CD14-positive monocyte (primary cell): ENCODE measurements around the gene PLEKHG4. TPM values are rescaled to one million over a fixed set of nuclear protein-coding genes. Genes with fewer than 3 reads are reported as not detected.

Source experiments
- DNase-seq, 3 donors: peaks; one replicate each; pipeline ENCODE4 v3.0.0-alpha.2; 2011 to 2022
- H2AFZ ChIP-seq: 2 replicates; pipeline ENCODE4 v1.6.0; 2012; ENCODE audit warnings: mild to moderate bottlenecking, low read depth, low read length, inconsistent platforms; ENCODE audit not compliant: insufficient read depth, poor library complexity, severe bottlenecking
- H3K27ac ChIP-seq, 2 donors: 1 replicate in 1 of 2; 2 replicates in 1 of 2; pipeline ENCODE4 v1.5.1; 2012 to 2013; ENCODE audit warnings: low read length in 2 of 2, control low read depth in 1 of 2, inconsistent platforms in 1 of 2, low read depth in 1 of 2, mild to moderate bottlenecking in 1 of 2
- H3K27me3 ChIP-seq, 2 donors: one replicate each; pipeline versions ENCODE4 v1.6.0 to v1.6.1; 2011 to 2013; ENCODE audit warnings: low read length in 2 of 2; ENCODE audit not compliant: control insufficient read depth in 2 of 2, insufficient read depth in 2 of 2
- H3K36me3 ChIP-seq, 2 donors: replicated peaks in 1 of 2; 1 replicate in 1 of 2; 2 replicates in 1 of 2; pipeline versions ENCODE4 v1.5.1 to v1.6.1; 2012 to 2013; ENCODE audit warnings: low read length in 2 of 2, control low read depth in 1 of 2, inconsistent platforms in 1 of 2, mild to moderate bottlenecking in 1 of 2; ENCODE audit not compliant: insufficient read depth in 2 of 2, control insufficient read depth in 1 of 2
- H3K4me1 ChIP-seq, 2 donors: 1 replicate in 1 of 2; 2 replicates in 1 of 2; pipeline versions ENCODE4 v1.5.1 to v1.6.1; 2012 to 2013; ENCODE audit warnings: low read length in 2 of 2, control low read depth in 1 of 2, inconsistent platforms in 1 of 2, mild to moderate bottlenecking in 1 of 2, moderate library complexity in 1 of 2; ENCODE audit not compliant: insufficient read depth in 2 of 2, control insufficient read depth in 1 of 2
- H3K4me2 ChIP-seq: replicated peaks from 2 replicates; pipeline ENCODE3; 2012; ENCODE audit warnings: low read length, moderate library complexity, mild to moderate bottlenecking; ENCODE audit not compliant: poor library complexity, severe bottlenecking; ENCODE audit errors: extremely low read depth
- H3K4me3 ChIP-seq, 3 experiments: fragments of 200-600 bp in 1 of 3; sonication (generic) in 1 of 3; replicated peaks in 1 of 3; 1 replicate in 2 of 3; 2 replicates in 1 of 3; pipeline ENCODE4 v1.5.1; 2011 to 2013; ENCODE audit warnings: low read length in 3 of 3, mild to moderate bottlenecking in 3 of 3, control low read depth in 2 of 3, low read depth in 2 of 3, inconsistent platforms in 1 of 3, moderate library complexity in 1 of 3
- H3K79me2 ChIP-seq: 2 replicates; pipeline ENCODE4 v1.6.0; 2012; ENCODE audit warnings: mild to moderate bottlenecking, control low read depth, inconsistent platforms, low read length, moderate library complexity; ENCODE audit not compliant: insufficient read depth
- H3K9ac ChIP-seq: 2 replicates; pipeline ENCODE4 v1.6.0; 2017; ENCODE audit warnings: low read length, mild to moderate bottlenecking; ENCODE audit not compliant: insufficient read depth, poor library complexity, severe bottlenecking
- H3K9me3 ChIP-seq, 2 donors: replicated peaks in 1 of 2; 1 replicate in 1 of 2; 2 replicates in 1 of 2; pipeline versions ENCODE4 v1.5.1 to v1.6.1; 2012 to 2013; ENCODE audit warnings: low read length in 2 of 2, control low read depth in 1 of 2; ENCODE audit not compliant: control insufficient read depth in 1 of 2, insufficient read depth in 1 of 2
- H4K20me1 ChIP-seq: 2 replicates; pipeline ENCODE4 v1.6.0; 2012; ENCODE audit warnings: mild to moderate bottlenecking, low read length, control low read depth, moderate library complexity; ENCODE audit not compliant: insufficient read depth
- H3K27ac Mint-ChIP-seq, 7 donors: one replicate each; pipeline ENCODE4 v1.8.0; 2020; ENCODE audit warnings: mild to moderate bottlenecking in 7 of 7, mixed read lengths in 7 of 7, moderate library complexity in 6 of 7, inconsistent platforms in 2 of 7
- H3K27me3 Mint-ChIP-seq, 3 donors: one replicate each; pipeline ENCODE4 v1.8.0; 2021 to 2022; ENCODE audit warnings: low read depth in 3 of 3, mild to moderate bottlenecking in 3 of 3, mixed read lengths in 3 of 3, moderate library complexity in 3 of 3, inconsistent platforms in 1 of 3
- H3K36me3 Mint-ChIP-seq, 2 donors: one replicate each; pipeline ENCODE4 v1.8.0; 2020; ENCODE audit warnings: mixed read lengths in 2 of 2, inconsistent platforms in 1 of 2, mild to moderate bottlenecking in 1 of 2
- H3K4me1 Mint-ChIP-seq: one replicate; pipeline ENCODE4 v1.8.0; 2020; ENCODE audit warnings: mild to moderate bottlenecking, mixed read lengths
- H3K4me3 Mint-ChIP-seq, 2 donors: one replicate each; pipeline ENCODE4 v1.8.0; 2020; ENCODE audit warnings: mild to moderate bottlenecking in 2 of 2, mixed read lengths in 2 of 2, moderate library complexity in 1 of 2
- H3K9me3 Mint-ChIP-seq, 7 donors: one replicate each; pipeline ENCODE4 v1.8.0; 2020 to 2022; ENCODE audit warnings: mixed read lengths in 7 of 7, mild to moderate bottlenecking in 6 of 7, moderate library complexity in 6 of 7, inconsistent platforms in 2 of 7
- CTCF ChIP-seq: fragments of 200-600 bp; IDR thresholded peaks from one replicate; pipeline ENCODE4 v1.8.0; 2022; ENCODE audit warnings: antibody characterized with exemption, mild to moderate bottlenecking
- WGBS: methylation state at CpG from one replicate; pipeline ENCODE4 v1.1.5; 2013; ENCODE audit warnings: missing lambda C conversion rate; ENCODE audit not compliant: insufficient coverage; 5-methylcytosine and 5-hydroxymethylcytosine counted together
- intact Hi-C, 2 donors: fragments of 100-400 bp; cut with micrococcal nuclease; formaldehyde crosslinking; loops; one replicate each; pipeline versions ENCODE4 v1.15.0 to v1.15.1; 2023
- polyA plus RNA-seq, 3 donors: library from polyadenylated mRNA; depleted of rRNA in 1 of 3; unstranded in 2 of 3; stranded (reverse) in 1 of 3; fragments of 300-500 nt in 2 of 3; fragments of >200 nt in 1 of 3; fragmentation: Illumina TruSeq in 2 of 3; gene quantifications; 1 replicate in 2 of 3; 2 replicates in 1 of 3; pipeline ENCODE4 v1.2.3, GENCODE V29; 2012 to 2021

Gene PLEKHG4
- polyA plus RNA-seq, 3 donors: 0.79 to 3.2 (median 3.0) TPM

GRCh38 chr16:67291461-67291860 lies 12.1 kb downstream of the PLEKHG4 start:
- Mint-ChIP-seq H3K27me3 (peaks cover 3 to 6% (median 4%) of the 10 kb centered on the region in 3 donors), H3K36me3 (no peaks in the 10 kb centered on the region), H3K27ac (no peak overlapping the region), H3K4me3 (no peak overlapping the region), H3K4me1 (no peaks in the 10 kb centered on the region), H3K9me3 (no peaks in the 10 kb centered on the region)
- H3K4me1 ChIP-seq: no peaks in the 10 kb centered on the region
- H3K4me2 ChIP-seq: no peak overlapping the region
- H4K20me1 ChIP-seq: no peaks in the 10 kb centered on the region
- no peaks in the 10 kb centered on the region for H3K79me2 ChIP-seq
- no peak overlapping the region for H3K27ac ChIP-seq
- TF ChIP-seq CTCF: no peak
- WGBS: 92% methylated on average over 6 of the region's 7 CpGs
- no peak overlapping the region for H3K4me3 ChIP-seq
- no peak overlapping the region for H2AFZ ChIP-seq
- no peak for DNase-seq
- H3K9ac ChIP-seq: no peak overlapping the region
- no peaks in the 10 kb centered on the region for H3K27me3 ChIP-seq
- H3K36me3 ChIP-seq: no peaks in the 10 kb centered on the region
- H3K9me3 ChIP-seq: no peaks in the 10 kb centered on the region
- intact Hi-C loops: no loop called here

GRCh38 chr16:67294171-67294757 lies 14.9 kb downstream of the PLEKHG4 start:
- no peak for DNase-seq
- 90% methylated on average over 2 of the region's 4 CpGs for WGBS
- H3K9me3 Mint-ChIP-seq: no peaks in the 10 kb centered on the region
- H4K20me1 ChIP-seq: no peaks in the 10 kb centered on the region
- no peak overlapping the region for H3K4me3 Mint-ChIP-seq
- no peak overlapping the region for H3K27ac ChIP-seq
- no peak overlapping the region for H3K27ac Mint-ChIP-seq
- no peak for TF ChIP-seq CTCF
- H3K36me3 Mint-ChIP-seq: no peaks in the 10 kb centered on the region
- no peaks in the 10 kb centered on the region for H3K36me3 ChIP-seq
- peaks cover 5 to 6% (median 6%) of the 10 kb centered on the region in 3 donors for H3K27me3 Mint-ChIP-seq
- H3K9me3 ChIP-seq: no peaks in the 10 kb centered on the region
- no peak overlapping the region for H2AFZ ChIP-seq
- H3K4me1 ChIP-seq: no peaks in the 10 kb centered on the region
- H3K9ac ChIP-seq: no peak overlapping the region
- intact Hi-C loops: no loop called here
- no peaks in the 10 kb centered on the region for H3K4me1 Mint-ChIP-seq
- H3K79me2 ChIP-seq: no peaks in the 10 kb centered on the region
- no peak overlapping the region for H3K4me2 ChIP-seq
- no peak overlapping the region for H3K4me3 ChIP-seq
- no peaks in the 10 kb centered on the region for H3K27me3 ChIP-seq
